LNCaP clone FGC (cell line): Measurements from ENCODE around the gene FIG4.
"Not testable (repeated sequence)": the region's sequence is repeated elsewhere in the genome, so short reads cannot be mapped to it uniquely, and the experiment has no call there.

ENCODE experiments used
- DNase-seq: peaks from one replicate; pipeline ENCODE4 v3.0.0-alpha.2; 2011; ENCODE audit warnings: low read depth
- H3K4me3 ChIP-seq: 2 replicates; pipeline ENCODE4 v1.5.1; 2011; ENCODE audit warnings: mild to moderate bottlenecking, low read depth, low read length, control low read depth
- CTCF ChIP-seq: IDR thresholded peaks from 2 replicates; pipeline ENCODE4 v1.5.1; 2012; ENCODE audit warnings: mild to moderate bottlenecking; ENCODE audit not compliant: control insufficient read depth, insufficient read depth; ENCODE audit errors: extremely low read depth

The FIG4 gene

GRCh38 chr6:109840796-109841195 lies 149.7 kb downstream of the FIG4 start:
- no peak for DNase-seq
- no peak for TF ChIP-seq CTCF
- no peak overlapping the region for H3K4me3 ChIP-seq

DNA sequence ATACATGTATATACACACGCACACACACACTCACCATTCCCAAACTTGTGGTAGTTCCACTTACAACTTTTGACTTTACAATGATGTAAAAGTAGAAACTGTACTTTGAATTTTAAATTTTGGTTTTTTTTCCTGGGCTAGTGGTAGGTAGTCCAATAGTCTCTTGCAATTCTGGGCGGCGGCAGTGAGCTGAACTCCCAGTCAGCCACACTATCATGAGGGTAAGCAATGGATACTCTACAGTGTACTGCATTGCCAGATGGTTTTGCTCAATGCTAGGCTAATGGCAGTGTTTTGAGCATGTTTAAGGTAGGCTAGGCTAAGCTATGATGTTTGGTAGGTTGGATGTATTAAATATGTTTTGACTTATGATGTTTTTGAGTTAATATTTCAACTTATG lies 150.8 kb downstream of the FIG4 start:
- no peak for TF ChIP-seq CTCF
- DNase-seq = no peak
- no peak overlapping the region for H3K4me3 ChIP-seq

DNA sequence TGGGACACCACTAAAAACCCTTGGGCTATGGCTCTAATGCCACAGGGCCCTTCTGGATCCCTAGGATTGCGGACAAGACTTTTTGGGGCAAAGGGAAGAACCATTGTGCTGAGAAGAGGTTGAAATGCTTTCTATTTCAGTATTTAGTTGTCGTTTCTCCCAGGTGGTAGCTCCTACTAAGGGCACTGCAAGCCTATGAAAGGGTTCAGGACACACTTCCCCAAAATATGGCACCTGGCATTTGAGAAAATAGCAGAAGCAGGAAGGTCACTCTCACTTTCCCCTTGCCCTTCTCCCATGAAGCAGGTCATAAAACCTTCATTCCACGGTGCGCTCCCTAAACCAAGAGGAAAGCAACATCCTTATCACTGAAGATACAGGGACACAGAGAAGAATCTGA lies 161.6 kb downstream of the FIG4 start:
- no peak overlapping the region for H3K4me3 ChIP-seq
- DNase-seq = no peak
- TF ChIP-seq CTCF = no peak

DNA sequence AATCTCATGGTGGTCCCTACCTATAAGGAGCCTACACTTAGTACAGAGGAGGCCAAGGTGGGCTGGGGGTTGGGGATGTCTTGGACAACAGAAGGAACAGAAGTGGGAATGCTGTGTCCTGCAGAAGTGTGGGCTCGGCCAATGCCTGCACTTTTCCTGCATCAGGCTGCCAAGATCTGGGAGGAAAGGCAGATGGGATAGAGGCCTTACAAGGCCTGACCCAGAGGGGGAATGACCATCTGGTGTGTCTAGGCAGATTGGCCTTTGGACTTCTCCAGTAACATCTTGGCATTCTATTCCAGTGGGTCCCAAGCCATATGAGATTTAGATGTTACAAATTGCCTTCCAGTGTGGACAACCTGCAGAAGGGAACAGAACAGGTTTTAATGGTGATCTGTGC lies 162.3 kb downstream of the FIG4 start:
- H3K4me3 ChIP-seq = no peak overlapping the region
- DNase-seq = no peak
- no peak for TF ChIP-seq CTCF

DNA sequence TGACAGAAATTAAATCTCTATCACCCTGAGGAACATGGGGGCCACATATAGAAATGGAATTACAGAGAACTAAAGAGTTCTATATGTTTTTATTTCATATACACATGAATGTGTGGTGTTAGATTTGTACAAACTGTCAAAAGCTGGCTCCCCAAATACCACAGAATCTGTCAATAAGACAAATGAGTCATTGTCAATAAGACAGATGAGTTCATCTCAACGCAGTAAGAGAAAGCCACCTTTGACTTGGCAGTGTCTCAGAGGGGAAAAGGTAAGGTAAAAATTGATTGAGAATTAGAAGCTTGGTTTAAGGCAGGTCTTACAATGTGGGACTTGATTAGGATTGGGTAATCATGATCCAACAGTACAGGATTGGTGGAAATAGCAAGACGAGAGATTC lies 162.9 kb downstream of the FIG4 start:
- H3K4me3 ChIP-seq = no peak overlapping the region
- no peak for DNase-seq
- TF ChIP-seq CTCF = no peak

DNA sequence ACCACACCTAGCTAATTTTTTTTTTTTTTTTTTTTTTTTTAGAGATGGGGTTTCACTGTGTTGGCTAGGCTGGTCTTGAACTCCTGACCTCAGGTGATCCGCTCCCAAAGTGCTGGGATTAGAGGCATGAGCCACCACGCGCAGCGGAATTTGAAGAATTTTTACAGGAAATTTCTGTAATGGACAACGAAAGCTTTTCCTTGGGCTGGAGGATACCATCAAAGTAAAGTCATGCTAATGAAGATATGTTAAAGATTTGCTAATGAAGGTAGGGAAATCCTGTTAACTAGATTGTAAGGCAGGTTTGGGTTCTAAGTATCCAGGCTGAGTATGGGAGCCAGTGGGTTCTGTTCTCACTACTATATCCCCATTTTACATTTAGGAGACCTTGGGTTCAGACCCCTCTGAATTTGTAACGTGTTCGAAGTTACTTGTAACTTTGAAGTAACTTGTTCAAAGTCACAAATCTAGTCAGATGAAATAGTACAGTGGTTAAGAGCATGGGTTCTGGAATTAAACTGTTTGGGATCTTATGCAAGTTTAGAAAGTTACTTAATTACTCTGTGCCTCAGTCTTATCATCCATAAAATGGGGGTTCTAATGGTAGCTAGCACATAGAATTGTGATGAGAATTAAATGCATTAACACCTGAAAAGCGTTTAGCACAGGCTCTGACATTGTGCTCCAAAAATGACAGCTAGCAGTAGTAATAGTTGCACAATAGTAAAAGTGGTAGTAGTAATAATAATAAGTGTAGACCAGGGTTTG lies 163.6 kb downstream of the FIG4 start:
- TF ChIP-seq CTCF = no peak
- DNase-seq = no peak
- no peak overlapping the region for H3K4me3 ChIP-seq

DNA sequence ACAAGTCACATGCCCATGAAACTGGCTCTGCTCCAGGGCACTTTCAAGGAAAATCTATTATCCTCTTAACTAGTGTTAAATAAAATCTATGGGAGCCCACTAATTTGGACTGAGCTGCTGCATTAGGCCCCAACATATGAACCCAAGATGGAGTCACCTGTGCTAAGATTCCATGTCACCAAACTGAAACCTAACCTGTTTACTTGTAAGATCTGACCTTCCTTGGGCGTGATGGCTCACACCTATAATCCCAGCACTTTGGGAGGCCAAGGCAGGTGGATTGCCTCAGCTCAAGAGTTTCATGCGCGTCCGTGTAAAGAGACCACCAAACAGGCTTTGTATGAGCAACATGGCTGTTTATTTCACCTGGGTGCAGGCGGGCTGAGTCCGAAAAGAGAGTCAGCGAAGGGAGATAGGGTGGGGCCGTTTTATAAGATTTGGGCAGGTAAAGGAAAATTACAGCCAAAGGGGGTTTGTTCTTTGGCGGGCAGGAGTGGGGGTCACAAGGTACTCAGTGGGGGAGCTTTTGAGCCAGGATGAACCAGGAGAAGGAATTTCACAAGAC lies 164.5 kb downstream of the FIG4 start:
- H3K4me3 ChIP-seq, DNase-seq: not testable (repeated sequence)
